Astrocyte of the cerebellum (primary cell): Measurements from ENCODE around the gene ATXN7.

Source experiments
- DNase-seq: peaks from one replicate; pipeline ENCODE4 v3.0.0-alpha.2; 2011; ENCODE audit warnings: low read depth
- H3K4me3 ChIP-seq: 2 replicates; pipeline ENCODE4 v1.5.1; 2011; ENCODE audit warnings: mild to moderate bottlenecking, low read depth, low read length, moderate library complexity
- in situ Hi-C: cut with HindIII; loops from 2 replicates; pipeline ENCODE4 v1.10.0; 2017; ENCODE audit warnings: low sequenced_read_pairs
- TF ChIP-seq, protein P1 (sequence below): IDR thresholded peaks from 2 replicates; pipeline ENCODE4 v1.5.1; 2012; ENCODE audit warnings: low read length, low read depth, moderate library complexity, mild to moderate bottlenecking; ENCODE audit errors: missing control alignments

The ATXN7 gene

DNA sequence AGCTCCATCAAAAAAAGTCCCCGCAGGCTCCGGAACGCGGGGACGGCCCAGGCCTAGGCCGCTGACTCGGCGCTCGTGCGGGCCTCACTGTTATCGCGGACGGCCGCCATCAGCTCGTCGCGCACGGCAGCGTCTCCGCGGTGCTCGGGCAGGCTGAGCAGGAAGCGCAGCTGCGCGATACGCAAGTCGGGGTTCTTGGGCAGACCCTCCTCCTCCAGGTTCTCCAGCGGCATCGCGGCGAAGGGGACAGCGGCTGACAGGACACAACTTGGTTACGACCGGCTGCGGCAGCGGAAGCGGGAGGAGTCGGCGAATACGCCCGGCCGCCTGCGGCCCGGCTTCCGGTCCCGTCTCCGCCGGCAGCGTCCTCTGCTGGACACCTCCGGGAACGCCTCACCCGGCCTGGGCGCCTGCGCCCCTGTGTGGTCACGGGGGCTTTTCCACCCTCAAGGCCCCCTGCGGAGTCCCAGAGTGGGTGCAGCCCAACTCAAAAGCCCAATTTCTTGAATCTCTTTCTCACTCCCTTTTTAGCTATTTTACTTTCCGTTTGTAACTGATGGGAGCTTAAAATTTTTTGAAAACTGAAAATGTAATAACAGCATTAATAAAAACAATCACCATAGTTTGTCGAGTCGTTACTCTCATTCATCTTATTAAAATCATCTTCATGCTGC, 159.7 kb downstream of the ATXN7 start, which contains the start of gene PSMD6:
Gene PSMD6, minus strand, starts transcription at position 308 of the 674 bp plus-strand sequence. Its CDS starts 75 bp downstream, at position 233.
- TF ChIP-seq, protein P1, sequence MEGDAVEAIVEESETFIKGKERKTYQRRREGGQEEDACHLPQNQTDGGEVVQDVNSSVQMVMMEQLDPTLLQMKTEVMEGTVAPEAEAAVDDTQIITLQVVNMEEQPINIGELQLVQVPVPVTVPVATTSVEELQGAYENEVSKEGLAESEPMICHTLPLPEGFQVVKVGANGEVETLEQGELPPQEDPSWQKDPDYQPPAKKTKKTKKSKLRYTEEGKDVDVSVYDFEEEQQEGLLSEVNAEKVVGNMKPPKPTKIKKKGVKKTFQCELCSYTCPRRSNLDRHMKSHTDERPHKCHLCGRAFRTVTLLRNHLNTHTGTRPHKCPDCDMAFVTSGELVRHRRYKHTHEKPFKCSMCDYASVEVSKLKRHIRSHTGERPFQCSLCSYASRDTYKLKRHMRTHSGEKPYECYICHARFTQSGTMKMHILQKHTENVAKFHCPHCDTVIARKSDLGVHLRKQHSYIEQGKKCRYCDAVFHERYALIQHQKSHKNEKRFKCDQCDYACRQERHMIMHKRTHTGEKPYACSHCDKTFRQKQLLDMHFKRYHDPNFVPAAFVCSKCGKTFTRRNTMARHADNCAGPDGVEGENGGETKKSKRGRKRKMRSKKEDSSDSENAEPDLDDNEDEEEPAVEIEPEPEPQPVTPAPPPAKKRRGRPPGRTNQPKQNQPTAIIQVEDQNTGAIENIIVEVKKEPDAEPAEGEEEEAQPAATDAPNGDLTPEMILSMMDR: peak; percentile 99
- in situ Hi-C loops: no loop called here
- H3K4me3 ChIP-seq: peak within 1 kb of the TSS; percentile 95
- DNase-seq: peak; percentile 42

DNA sequence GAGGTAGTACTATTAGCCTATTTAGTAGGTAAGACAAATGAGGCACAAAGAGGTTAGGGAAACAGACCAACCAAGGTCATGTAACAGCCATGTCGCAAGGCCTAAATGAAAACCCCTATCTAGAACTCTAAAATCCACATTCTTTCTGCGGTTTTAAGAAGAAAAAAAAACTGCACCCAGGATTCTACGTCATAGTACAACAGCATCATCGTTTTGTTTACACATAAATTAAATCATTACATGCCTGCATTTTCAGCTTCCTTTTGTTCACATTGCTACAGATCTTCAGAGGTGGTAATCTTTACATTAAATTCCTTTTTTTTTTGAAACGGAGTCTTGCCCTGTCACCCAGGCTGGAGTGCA, 160.2 kb downstream of the ATXN7 start:
- in situ Hi-C loops: no loop called here
- DNase-seq: no peak
- TF ChIP-seq, protein P1: no peak
- H3K4me3 ChIP-seq: no peak overlapping the region

DNA sequence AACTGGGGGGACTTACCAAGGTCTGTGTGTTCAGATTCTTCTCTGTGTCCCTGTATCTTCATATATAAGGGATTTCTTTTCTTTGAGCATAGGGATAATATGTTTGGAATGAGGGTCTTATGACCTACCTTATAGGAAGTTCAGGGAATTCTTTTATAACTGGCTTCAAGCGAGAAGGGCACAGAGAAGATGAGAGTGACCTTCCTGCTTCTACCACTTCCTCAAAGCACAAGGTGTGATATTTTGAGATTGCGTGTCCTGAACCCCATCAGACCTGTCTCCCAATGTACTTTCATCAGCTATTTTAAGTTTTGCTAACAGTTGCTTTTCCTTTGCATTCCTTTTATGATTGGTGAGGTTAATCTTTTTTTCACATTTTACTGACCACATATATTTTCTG, 162.7 kb downstream of the ATXN7 start:
- no peak for DNase-seq
- TF ChIP-seq, protein P1: no peak
- H3K4me3 ChIP-seq: no peak overlapping the region
- in situ Hi-C loops: no loop called here

DNA sequence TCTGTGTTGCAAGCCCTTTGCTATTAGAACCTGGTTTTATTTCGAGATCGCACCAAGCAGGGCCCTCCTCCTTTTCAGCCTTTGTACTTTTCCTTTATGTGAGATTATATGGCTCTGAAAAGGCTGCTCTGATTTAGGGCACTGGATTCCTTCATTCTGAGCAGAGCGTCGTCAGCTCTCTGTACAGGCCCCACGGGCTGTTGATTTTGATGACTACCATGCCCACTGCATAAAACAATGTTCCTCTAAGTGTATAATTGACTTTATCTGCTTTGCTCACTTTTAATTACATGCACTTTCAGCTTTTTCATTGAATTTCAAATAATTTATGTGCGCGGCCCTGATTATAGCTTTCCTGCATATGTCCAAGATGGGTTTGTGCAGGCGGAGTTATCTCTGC, 164.0 kb downstream of the ATXN7 start:
- TF ChIP-seq, protein P1: no peak
- in situ Hi-C loops: no loop called here
- no peak overlapping the region for H3K4me3 ChIP-seq
- DNase-seq: no peak

DNA sequence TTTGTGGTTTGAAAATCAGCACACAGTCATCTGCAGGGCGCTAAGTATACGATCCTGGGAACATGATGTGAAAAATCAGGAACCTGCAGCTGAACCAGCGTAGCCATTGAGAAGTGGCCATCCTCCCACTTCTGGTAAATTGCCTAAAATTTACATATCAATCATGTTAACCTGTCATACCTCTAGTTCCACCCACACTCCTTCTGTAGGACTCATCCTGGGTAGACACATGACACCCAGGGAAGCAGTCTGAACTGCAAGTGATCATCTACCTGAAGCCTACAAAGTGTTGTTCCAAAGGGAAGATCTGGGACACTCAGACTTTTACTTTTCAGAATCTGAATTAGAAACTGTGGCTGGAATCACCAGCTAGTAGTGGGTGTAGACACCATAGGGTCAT, 165.1 kb downstream of the ATXN7 start:
- in situ Hi-C loops: no loop called here
- H3K4me3 ChIP-seq: no peak overlapping the region
- TF ChIP-seq, protein P1: no peak
- no peak for DNase-seq

DNA sequence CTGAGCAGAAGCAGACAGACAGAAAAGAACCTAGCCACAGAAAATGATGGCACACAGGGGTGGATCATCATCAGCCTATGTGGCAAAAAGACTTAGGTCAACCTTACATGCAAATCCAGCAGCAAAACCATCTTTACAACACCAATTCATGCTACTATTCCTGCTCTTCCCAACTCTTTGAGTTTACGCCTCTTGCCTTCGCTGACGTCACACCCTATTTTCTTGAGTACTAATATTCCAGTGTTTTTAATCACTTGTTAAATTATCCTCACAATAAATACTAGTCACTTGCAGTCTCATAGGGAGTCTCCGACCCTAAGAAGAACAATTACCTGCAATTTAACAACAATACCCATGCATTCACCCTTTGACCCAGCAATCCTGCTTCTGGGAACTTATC, 165.6 kb downstream of the ATXN7 start:
- no peak overlapping the region for H3K4me3 ChIP-seq
- no peak for DNase-seq
- in situ Hi-C loops: no loop called here
- TF ChIP-seq, protein P1: no peak
